Upper lobe of left lung (tissue), 6 donors: ENCODE data around the gene PRKG1. TPM values are rescaled to one million over a fixed set of nuclear protein-coding genes. Genes with fewer than 3 reads are reported as not detected.
"Not testable (repeated sequence)": the region's sequence is repeated elsewhere in the genome, so short reads cannot be mapped to it uniquely, and the experiment has no call there.

Source experiments
- ATAC-seq, 2 donors: fragments of 200-7000 bp; cut with Tn5 transposase; one replicate each; pipeline ENCODE4 v1.9.1; 2022; ENCODE audit warnings: mild to moderate bottlenecking in 2 of 2, moderate library complexity in 2 of 2; ENCODE audit not compliant: low FRiP score in 2 of 2
- DNase-seq, 2 donors: peaks; one replicate each; pipeline ENCODE4 v3.0.0-alpha.2; 2019 to 2020
- H3K27ac ChIP-seq, 4 donors: fragments of 200-600 bp; sonication (generic); one replicate each; pipeline ENCODE4 v1.5.1; 2016 to 2019
- H3K27me3 ChIP-seq, 4 donors: fragments of 200-600 bp; sonication (generic); one replicate each; pipeline ENCODE4 v1.5.1; 2017 to 2019
- H3K36me3 ChIP-seq, 4 donors: fragments of 200-600 bp; sonication (generic); one replicate each; pipeline ENCODE4 v1.5.1; 2016 to 2019
- H3K4me1 ChIP-seq, 4 donors: fragments of 200-600 bp; sonication (generic); one replicate each; pipeline ENCODE4 v1.5.1; 2018 to 2019
- H3K4me3 ChIP-seq, 4 donors: fragments of 200-600 bp; sonication (generic); one replicate each; pipeline ENCODE4 v1.5.1; 2017 to 2019; ENCODE audit warnings: mild to moderate bottlenecking in 2 of 4, moderate library complexity in 1 of 4
- H3K9me3 ChIP-seq, 4 donors: fragments of 200-600 bp; sonication (generic); one replicate each; pipeline ENCODE4 v1.5.1; 2018 to 2019
- CTCF ChIP-seq, 6 experiments: fragments of 450-650 bp in 4 of 6; fragments of 200-600 bp in 2 of 6; sonication (generic) in 2 of 6; IDR thresholded peaks; one replicate each; pipeline ENCODE4 v1.5.1; 2016 to 2019; ENCODE audit warnings: antibody characterized with exemption in 6 of 6
- EP300 ChIP-seq, 4 donors: sonication (generic); formaldehyde crosslinking; IDR thresholded peaks; one replicate each; pipeline ENCODE4 v1.5.1; 2017; ENCODE audit warnings: antibody characterized with exemption in 4 of 4, control low read depth in 2 of 4
- POLR2A ChIP-seq, 4 donors: fragments of 450-650 bp; IDR thresholded peaks; one replicate each; pipeline ENCODE4 v1.5.1; 2016 to 2017; ENCODE audit warnings: antibody characterized with exemption in 4 of 4, mild to moderate bottlenecking in 2 of 4
- POLR2AphosphoS5 ChIP-seq, 2 donors: sonication (generic); formaldehyde crosslinking; IDR thresholded peaks; one replicate each; pipeline ENCODE4 v1.5.1; 2017; ENCODE audit warnings: antibody characterized with exemption in 2 of 2
- WGBS, 2 donors: methylation state at CpG; one replicate each; pipeline ENCODE4 v1.1.5; 2017 to 2018; 5-methylcytosine and 5-hydroxymethylcytosine counted together
- total RNA-seq, 6 donors: library from RNA; depleted of rRNA in 4 of 6; stranded (reverse); fragments of >200 nt in 4 of 6; gene quantifications; one replicate each; pipeline versions ENCODE4 v1.1.0 to v1.2.1, GENCODE V29; 2016 to 2021
- donor health status: DM: no; HTN: no; CAD: no; lungs with moderate emphysema.
- donor health status: DM: no; HTN: yes; CAD: no; lungs with severe emphysema.

The PRKG1 gene
- total RNA-seq, 6 donors from 2014 or later = 12.9 to 43.0 (median 25.0) TPM

GRCh38 chr10:52194716-52195115, 1120.4 kb downstream of the PRKG1 start:
- H3K4me3 ChIP-seq = no peak overlapping the region
- no peaks in the 10 kb centered on the region for H3K36me3 ChIP-seq
- ATAC-seq = no peak
- DNase-seq = no peak
- H3K9me3 ChIP-seq = no peaks in the 10 kb centered on the region
- TF ChIP-seq POLR2AphosphoS5 (IDR thresholded peaks at IDR 0.05) = no peak
- no peak for TF ChIP-seq EP300 (IDR thresholded peaks at IDR 0.05)
- TF ChIP-seq CTCF (IDR thresholded peaks at IDR 0.05) = no peak
- no peak for TF ChIP-seq POLR2A (IDR thresholded peaks at IDR 0.05)
- no peaks in the 10 kb centered on the region for H3K4me1 ChIP-seq
- no peaks in the 10 kb centered on the region for H3K27me3 ChIP-seq
- H3K27ac ChIP-seq = no peak overlapping the region

GRCh38 chr10:52197098-52197497, 1122.8 kb downstream of the PRKG1 start:
- Histone ChIP-seq H3K9me3 (no peaks in the 10 kb centered on the region), H3K4me1 (no peaks in the 10 kb centered on the region), H3K27me3 (no peaks in the 10 kb centered on the region), H3K36me3 (no peaks in the 10 kb centered on the region), H3K27ac (no peak overlapping the region), H3K4me3 (no peak overlapping the region)
- no peak for ATAC-seq
- TF ChIP-seq POLR2AphosphoS5 (IDR thresholded peaks at IDR 0.05) = no peak
- TF ChIP-seq POLR2A (IDR thresholded peaks at IDR 0.05) = no peak
- no peak for TF ChIP-seq CTCF (IDR thresholded peaks at IDR 0.05)
- no peak for TF ChIP-seq EP300 (IDR thresholded peaks at IDR 0.05)
- no peak for DNase-seq
- 68% methylated on average over 3 of the region's 3 CpGs for WGBS, 2 donors

- H3K36me3 ChIP-seq = no peaks in the 10 kb centered on the region
- TF ChIP-seq POLR2AphosphoS5 (IDR thresholded peaks at IDR 0.05) (no peak), POLR2A (IDR thresholded peaks at IDR 0.05) (no peak), CTCF (IDR thresholded peaks at IDR 0.05) (no peak)
- no peaks in the 10 kb centered on the region for H3K27me3 ChIP-seq
- H3K27ac ChIP-seq = no peak overlapping the region
- ATAC-seq = no peak
- no peaks in the 10 kb centered on the region for H3K4me1 ChIP-seq
- no peak for DNase-seq
- H3K9me3 ChIP-seq = no peaks in the 10 kb centered on the region
- 50 to 52% methylated on average over 3 of the region's 3 CpGs for WGBS, 2 donors
- no peak overlapping the region for H3K4me3 ChIP-seq
These were observed 1124.3 kb downstream of the PRKG1 start for GRCh38 chr10:52198540-52198939.

- not testable (repeated sequence) for H3K9me3 ChIP-seq, H3K36me3 ChIP-seq, H3K27me3 ChIP-seq, DNase-seq, H3K27ac ChIP-seq, H3K4me3 ChIP-seq, ATAC-seq, H3K4me1 ChIP-seq
- WGBS, 2 donors = 85 to 86% methylated on average over 7 of the region's 7 CpGs
These were observed 1130.6 kb downstream of the PRKG1 start for GRCh38 chr10:52204906-52205305.

- Histone ChIP-seq H3K4me3 (no peak overlapping the region), H3K9me3 (no peaks in the 10 kb centered on the region), H3K27ac (no peak overlapping the region), H3K36me3 (no peaks in the 10 kb centered on the region), H3K4me1 (no peaks in the 10 kb centered on the region), H3K27me3 (no peaks in the 10 kb centered on the region)
- 84 to 86% methylated on average over 2 of the region's 2 CpGs for WGBS, 2 donors
- no peak for DNase-seq
- no peak for TF ChIP-seq POLR2AphosphoS5 (IDR thresholded peaks at IDR 0.05)
- TF ChIP-seq CTCF (IDR thresholded peaks at IDR 0.05) = no peak
- TF ChIP-seq EP300 (IDR thresholded peaks at IDR 0.05) = no peak
- TF ChIP-seq POLR2A (IDR thresholded peaks at IDR 0.05) = no peak
- no peak for ATAC-seq
These were observed 1134.1 kb downstream of the PRKG1 start for GRCh38 chr10:52208365-52208764.
